GM18508 (cell line): Measurements from ENCODE around the gene MTG1.
"Not testable (repeated sequence)": the region's sequence is repeated elsewhere in the genome, so short reads cannot be mapped to it uniquely, and the experiment has no call there.

ENCODE experiments used
- ATAC-seq: cut with Tn5 transposase; IDR thresholded peaks from one replicate; pipeline ENCODE4 v1.9.1; 2021; ENCODE audit warnings: moderate number of reproducible peaks; ENCODE audit not compliant: insufficient read depth, unreplicated experiment

MTG1 gene

DNA sequence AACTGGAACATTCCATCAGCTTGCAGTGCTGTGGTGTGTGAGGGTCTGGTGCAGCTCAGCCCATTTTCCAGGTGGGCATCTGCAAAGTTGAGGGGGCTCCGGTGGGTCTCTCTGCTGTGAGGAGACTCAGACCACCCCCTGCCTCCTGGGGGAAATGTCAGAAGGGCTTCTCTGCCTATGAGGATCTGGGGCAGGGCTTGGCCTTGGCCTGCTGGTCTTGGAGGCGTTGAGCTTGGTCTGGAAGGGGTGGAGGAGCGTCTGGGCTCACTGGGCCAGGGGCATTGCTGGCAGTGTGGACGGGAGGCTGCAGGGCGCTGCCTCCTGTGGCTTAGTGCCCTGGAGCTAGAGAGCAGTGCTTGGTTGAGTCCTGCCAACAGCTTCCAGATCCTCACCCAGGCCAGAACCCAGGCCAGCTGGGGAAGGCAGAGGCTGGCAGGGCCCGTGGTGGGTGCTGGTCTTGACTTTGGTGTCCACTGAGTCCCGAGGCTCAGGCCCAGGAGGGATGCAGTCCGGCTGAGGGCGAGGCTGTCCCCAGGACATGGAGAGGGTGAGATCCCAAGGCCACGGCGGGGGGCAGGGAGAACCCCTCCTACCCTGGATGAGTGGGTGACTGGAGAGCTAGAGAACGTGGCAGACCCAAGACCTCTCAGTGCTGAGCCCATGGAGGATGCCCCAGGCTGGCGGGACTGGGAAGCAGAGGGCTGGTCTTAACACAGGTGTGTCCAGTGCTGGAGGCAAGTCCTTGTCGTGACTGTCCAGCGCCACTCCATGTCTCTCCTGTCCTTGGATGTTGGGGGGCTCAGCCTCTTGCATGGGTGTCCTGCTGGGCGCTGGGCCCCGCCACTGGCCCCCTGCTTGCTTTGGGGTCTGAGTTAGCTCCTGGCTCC, 27.6 kb downstream of the MTG1 start:
- ATAC-seq: no peak

GRCh38 chr10:133422223-133422806, 28.4 kb downstream of the MTG1 start:
- ATAC-seq: no peak

DNA sequence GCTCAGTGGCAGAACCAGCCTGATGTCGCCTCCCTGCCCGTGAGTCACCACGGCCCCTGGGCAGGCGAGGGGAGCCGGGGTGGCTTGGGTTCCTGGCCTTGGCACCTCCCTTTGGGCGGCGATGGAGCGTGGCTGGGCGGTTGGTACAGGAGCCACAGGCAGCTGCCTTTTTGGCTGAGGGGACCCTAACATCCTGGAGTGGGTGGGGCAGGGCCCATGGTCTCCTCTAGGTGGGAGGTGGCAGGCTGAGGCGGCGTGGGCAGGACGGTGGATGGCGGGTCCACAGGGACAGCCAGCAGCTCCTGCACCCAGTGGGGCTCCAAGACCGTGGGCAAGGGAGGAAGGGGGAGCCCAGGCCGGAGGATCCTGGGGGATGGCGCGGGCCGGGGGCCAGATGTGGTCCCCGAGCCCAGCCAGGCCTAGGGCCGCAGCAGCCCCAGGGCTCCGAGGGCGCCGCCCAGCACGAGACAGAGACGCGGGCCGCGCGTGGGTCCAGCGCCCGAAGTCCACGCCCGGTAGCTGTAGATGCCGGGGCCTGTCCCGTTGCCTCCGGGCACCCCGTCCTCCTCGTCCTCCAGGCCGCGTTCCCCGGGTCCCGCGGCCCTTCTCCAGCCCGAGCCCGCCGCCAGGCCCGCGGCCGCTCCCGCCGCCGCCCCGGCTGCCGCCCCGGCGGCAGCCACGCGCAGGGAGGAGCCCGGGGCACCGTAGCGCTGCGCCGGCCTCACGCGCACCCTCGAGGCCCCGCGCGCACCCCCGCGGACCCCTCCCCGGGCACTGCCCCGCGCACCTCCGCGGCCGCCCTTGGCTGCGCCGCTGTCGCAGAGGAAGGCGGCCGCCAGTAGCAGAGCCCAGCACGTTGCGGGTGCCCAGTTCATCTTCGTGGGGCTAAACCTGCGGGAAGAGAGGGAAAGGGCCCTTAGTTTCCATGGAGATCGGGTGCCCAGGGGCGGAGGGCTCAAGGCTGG, 29.1 kb downstream of the MTG1 start:
- no peak for ATAC-seq

GRCh38 chr10:133424102-133424501, 30.1 kb downstream of the MTG1 start:
- ATAC-seq: not testable (repeated sequence)

GRCh38 chr10:133424601-133425000, 30.6 kb downstream of the MTG1 start, which contains the start of gene SPRN:
TSS of gene SPRN (minus strand) at chr10:133424625. CDS start at chr10:133423681, 944 bp downstream.
- not testable (repeated sequence) for ATAC-seq

- not testable (repeated sequence) for ATAC-seq
These were observed 35.6 kb downstream of the MTG1 start for GRCh38 chr10:133429571-133429970.

DNA sequence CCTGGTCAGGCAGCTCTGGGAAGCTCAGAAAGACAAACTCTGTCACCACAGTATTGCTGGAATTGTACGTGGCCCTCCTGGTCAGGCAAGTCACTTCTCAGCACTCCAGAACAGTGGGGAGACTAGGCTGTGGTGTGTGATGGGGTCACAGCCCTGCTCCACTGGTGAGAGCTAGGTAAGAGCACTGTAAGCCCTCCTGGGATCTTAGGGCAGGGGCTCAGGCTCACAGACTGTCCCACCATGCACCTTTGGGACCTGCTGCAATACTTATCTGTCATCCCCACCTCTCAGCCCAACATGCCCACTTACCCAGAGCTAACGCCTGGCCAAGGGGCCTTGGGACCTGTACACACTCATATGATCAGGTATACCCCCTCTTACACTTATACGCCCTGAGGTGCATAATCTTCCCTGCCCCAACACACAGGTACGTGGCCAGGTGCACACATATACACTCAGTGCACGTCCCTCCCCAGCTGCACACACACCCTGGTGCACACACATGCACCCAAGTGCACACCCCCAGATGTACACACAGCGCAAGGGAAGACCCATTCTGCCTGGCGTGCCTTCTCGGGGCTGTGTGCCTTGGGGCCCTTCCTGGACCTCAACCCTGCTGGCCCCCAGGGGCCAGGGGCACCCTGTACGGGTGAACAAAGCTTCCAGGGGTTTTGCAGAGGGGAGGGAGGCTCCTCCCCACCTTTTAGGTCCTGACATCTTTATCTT, 38.1 kb downstream of the MTG1 start:
- not testable (repeated sequence) for ATAC-seq

DNA sequence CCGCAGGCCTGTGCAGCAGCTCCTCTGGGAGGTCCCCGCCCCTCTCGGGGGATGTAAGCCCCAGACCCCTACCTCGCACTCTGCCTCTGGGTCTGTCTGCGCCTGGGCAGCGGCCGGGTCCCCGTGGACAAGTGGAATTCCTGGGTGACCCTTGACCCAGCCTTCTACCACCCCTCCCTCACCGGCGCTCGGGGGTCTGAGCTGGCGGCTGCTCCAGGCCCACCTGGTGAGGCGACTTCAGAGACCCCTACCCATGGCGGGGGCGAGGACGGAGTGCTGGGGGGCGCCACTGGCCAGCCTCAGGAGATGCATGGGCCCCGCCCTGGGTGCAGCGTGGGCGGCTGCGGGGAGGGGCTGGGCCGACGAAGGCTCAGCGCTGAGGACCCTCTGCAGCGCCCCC, 38.8 kb downstream of the MTG1 start:
- not testable (repeated sequence) for ATAC-seq

DNA sequence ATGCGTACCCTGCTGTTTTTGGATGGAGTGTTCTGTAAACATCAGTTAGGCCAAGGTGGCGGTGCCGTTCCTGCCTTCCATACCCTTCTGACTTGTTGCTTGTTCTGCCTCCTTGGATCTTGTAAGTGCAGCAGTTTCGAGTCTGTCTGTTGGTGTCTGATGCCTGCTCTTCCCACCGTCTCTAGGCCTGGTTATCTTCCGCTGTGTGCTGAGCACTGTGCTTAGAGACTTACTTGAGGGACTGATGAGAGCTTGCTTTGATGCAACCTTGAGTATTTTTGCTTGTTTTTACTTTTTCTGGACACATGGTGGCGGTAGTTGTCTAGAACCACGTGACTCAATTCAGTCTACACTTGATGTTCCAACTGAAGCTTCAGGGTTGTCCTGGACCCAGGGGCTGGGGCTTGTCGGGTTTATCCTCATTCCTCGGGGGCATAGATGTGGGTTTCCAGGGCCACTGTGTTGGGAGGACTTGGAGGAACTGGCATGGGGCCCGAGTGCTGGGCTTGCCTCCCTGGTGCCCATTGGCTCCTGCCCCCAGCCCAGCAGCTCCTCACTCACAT, 44.8 kb downstream of the MTG1 start:
- no peak for ATAC-seq

GRCh38 chr10:133439517-133440461, 45.8 kb downstream of the MTG1 start:
- ATAC-seq: no peak

DNA sequence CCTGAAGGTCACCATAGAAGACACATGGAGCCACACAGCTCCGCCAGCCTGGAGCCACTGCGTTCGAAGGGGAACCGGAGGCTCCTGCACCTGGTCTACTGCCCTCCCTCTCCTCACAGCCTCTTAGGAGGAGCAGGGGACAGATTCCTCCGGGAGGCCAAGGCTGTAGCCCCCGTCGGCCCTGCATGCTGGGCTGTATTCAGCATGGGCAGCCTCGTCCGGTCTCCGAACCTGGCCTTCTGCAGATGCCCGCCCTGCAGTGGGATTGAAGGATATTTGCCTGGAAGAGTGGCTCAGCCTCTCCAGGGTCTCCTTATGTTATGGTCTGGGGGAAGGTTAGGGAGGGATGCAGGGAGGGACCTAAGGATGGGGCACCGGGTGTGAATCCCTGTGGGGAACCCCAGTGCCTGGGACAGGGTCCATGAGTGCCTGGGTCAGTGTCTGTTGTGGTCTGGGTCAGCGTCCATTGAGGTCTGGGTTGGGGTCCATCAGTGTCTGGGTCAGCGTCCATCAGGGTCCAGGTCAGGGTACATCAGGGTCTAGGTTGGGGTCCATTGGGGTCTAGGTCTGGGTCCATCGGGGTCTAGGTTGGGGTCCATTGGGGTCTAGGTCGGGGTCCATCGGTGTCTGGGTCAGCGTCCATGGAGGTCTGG, 46.8 kb downstream of the MTG1 start:
- no peak for ATAC-seq

GRCh38 chr10:133441356-133441755, 47.4 kb downstream of the MTG1 start:
- ATAC-seq: not testable (repeated sequence)

DNA sequence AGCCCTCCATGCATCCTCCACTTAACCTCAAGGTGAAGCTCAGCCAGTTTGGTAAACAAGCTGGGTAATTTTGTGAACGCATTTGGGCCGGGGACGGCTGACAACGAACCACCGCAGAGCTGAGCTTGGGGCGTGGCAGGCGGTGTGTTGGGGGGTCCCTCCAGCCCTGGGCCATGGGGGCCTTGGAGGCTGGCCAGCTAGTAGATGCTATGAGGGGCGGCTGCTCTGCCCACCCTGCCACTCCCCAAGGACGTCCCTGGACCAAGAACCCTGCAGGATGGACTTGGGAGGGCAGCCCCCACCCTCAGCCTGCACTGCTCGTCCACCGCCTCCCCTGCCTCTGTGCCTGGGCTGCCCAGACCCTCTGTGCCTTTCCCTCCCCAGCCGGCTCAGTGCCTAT, 47.8 kb downstream of the MTG1 start:
- no peak for ATAC-seq

DNA sequence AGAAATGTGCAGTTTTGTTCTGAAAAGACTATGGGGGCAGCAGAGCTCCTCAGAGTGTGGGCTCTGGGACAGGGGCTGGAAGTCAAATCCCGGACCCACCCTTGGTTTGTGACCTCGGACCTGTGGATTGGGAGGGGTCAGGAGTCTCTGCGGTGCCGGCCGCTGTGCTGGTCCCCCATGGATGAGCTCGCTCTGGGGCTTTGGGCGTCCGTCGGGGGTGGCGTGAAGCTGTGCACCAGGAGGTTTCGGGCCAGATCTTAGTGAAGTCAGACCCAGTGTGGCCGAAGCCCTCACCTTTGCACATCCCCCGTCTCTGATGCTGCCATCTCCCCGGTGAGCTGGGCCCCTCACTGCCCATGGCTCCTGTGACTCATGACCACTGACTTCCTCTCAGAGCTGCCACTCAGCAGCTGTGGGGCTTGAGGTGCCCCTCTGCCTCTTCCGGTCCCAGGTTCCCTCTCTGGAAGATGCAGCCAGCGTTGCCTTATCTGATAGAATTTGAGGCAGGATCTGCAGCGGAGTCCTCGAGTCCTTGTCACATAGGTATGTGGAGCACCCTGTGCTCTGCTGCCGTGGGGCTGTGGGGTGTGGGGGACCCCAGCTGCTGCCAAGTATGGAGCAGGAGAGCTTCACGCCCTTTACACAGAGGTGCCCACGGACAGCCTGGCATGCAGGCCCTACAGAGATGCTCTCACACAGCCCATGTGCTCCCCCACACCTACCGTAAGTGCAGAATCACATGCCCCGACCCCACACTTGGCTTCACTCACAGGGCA, 48.4 kb downstream of the MTG1 start:
- ATAC-seq: no peak

DNA sequence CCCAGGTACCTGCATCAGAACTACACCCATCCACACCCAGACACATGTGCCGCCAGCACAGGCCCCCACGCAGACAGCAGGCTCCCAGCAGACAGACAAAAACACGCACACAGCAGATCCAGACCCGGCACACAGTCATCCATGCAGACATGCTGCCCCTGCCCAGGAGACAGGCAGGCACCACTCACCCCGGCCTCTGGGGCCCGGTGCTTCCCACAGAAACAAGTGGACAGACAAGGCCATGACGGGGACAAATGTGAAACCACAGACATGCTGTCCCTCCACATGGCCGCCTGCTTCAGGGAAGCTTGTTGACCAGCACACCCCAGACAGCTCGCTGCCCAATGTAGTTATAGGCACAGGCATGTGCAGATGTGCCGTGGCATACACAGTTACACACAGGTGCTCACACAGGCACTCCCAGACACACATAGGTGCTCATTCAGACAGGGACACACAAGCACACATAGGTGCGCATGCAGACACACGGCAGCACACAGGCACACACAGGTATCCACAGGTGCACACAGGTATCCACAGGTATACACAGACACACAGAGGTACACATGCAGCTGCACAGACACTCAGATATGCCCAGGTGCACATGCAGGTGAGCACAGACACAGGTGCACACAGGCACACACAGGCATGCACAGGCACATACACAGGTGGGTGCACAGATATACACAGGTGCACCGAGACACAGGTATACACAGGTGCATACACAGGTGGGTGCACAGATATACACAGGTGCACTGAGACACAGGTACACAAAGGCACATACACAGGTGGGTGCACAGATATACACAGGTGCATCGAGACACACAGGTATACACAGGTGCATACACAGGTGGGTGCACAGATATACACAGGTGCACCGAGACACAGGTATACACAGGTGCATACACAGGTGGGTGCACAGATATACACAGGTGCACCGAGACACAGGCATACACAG, 49.3 kb downstream of the MTG1 start:
- ATAC-seq: no peak
